Measurements from ENCODE around the gene STK36. TPM values are rescaled to one million over a fixed set of nuclear protein-coding genes. Genes with fewer than 3 reads are reported as not detected.
"Not testable (repeated sequence)": the region's sequence is repeated elsewhere in the genome, so short reads cannot be mapped to it uniquely, and the experiment has no call there.

The STK36 gene
- total and polyA plus RNA-seq, 4 experiments from 2014 or later: 3.7 to 27.3 (median 15.1) TPM

- H3K27me3 ChIP-seq (ENCODE audit: insufficient read depth, low read length); H3K4me3 ChIP-seq (ENCODE audit: low read length in 2 of 2); H3K4me1 Mint-ChIP-seq; H3K27ac Mint-ChIP-seq; H3K4me3 Mint-ChIP-seq; H3K27me3 Mint-ChIP-seq; H3K36me3 ChIP-seq (ENCODE audit: insufficient read depth, low read length); POLR2A ChIA-PET (ENCODE audit: partially characterized antibody); H3K4me1 ChIP-seq (ENCODE audit: insufficient read depth, low read length); H3K9me3 ChIP-seq (ENCODE audit: control insufficient read depth in 1 of 2, low read length in 2 of 2); H3K9me3 Mint-ChIP-seq; H3K27ac ChIP-seq (ENCODE audit: low read depth, low read length): not testable (repeated sequence)
- CTCF ChIA-PET (ENCODE audit: partially characterized antibody): interaction anchor here (0.7 to 2.2 kb wide), 16 partner anchors 10 to 1090 kb away, joined by 3 to 23 read pairs (median 3); partner anchors contain the start of genes BCS1L, RNF25, STK36 and TTLL4
- intact Hi-C loops (cut with micrococcal nuclease): loop anchor here (1.0 to 5.0 kb wide), 2 partner anchors 28 to 280 kb away; partner anchors contain the start of genes BCS1L and ZNF142
- peaks cover 15 to 22% of the 10 kb centered on the region in 2 donors for H3K36me3 Mint-ChIP-seq
- peak; percentile 25 to 43 (median 30) for DNase-seq
Observed at GRCh38 chr2:218687400-218688060, 15.6 kb downstream of the STK36 start.

GRCh38 chr2:218691234-218691633 lies 19.3 kb downstream of the STK36 start:
- CTCF ChIA-PET (ENCODE audit: partially characterized antibody): interaction anchor here (1.3 to 1.7 kb wide), 2 partner anchors 19 to 31 kb away, joined by 4 read pairs; partner anchors contain the start of genes BCS1L and ZNF142
- POLR2A ChIA-PET (ENCODE audit: partially characterized antibody): no interaction called here
- intact Hi-C loops (cut with micrococcal nuclease): no loop called here
- H3K27ac ChIP-seq (ENCODE audit: low read depth, low read length): no peak overlapping the region
- H3K36me3 ChIP-seq (ENCODE audit: insufficient read depth, low read length): no peaks in the 10 kb centered on the region
- Mint-ChIP-seq H3K9me3 (no peaks in the 10 kb centered on the region), H3K4me3 (no peak overlapping the region), H3K36me3 (peaks cover 29 to 41% of the 10 kb centered on the region in 2 donors), H3K27ac (no peak overlapping the region), H3K27me3 (no peaks in the 10 kb centered on the region), H3K4me1 (peaks cover 0 to 4% (median 2%) of the 10 kb centered on the region in 4 donors)
- no peaks in the 10 kb centered on the region for H3K4me1 ChIP-seq (ENCODE audit: insufficient read depth, low read length)
- no peaks in the 10 kb centered on the region for H3K9me3 ChIP-seq (ENCODE audit: control insufficient read depth in 1 of 2, low read length in 2 of 2)
- no peak for DNase-seq
- H3K4me3 ChIP-seq (ENCODE audit: low read length in 2 of 2): no peak overlapping the region
- H3K27me3 ChIP-seq (ENCODE audit: insufficient read depth, low read length): no peaks in the 10 kb centered on the region

- Mint-ChIP-seq H3K27ac (peak overlapping the region in 1 of 7 donors; percentile 38), H3K27me3 (no peaks in the 10 kb centered on the region), H3K9me3 (no peaks in the 10 kb centered on the region), H3K4me3 (no peak overlapping the region), H3K4me1 (no peaks in the 10 kb centered on the region), H3K36me3 (peaks cover 32 to 44% of the 10 kb centered on the region in 2 donors)
- intact Hi-C loops (cut with micrococcal nuclease): no loop called here
- Histone ChIP-seq H3K9me3 (ENCODE audit: control insufficient read depth in 1 of 2, low read length in 2 of 2) (no peaks in the 10 kb centered on the region), H3K4me1 (ENCODE audit: insufficient read depth, low read length) (no peaks in the 10 kb centered on the region), H3K27ac (ENCODE audit: low read depth, low read length) (no peak overlapping the region), H3K36me3 (ENCODE audit: insufficient read depth, low read length) (no peaks in the 10 kb centered on the region), H3K4me3 (ENCODE audit: low read length in 2 of 2) (no peak overlapping the region), H3K27me3 (ENCODE audit: insufficient read depth, low read length) (no peaks in the 10 kb centered on the region)
- ChIA-PET CTCF (ENCODE audit: partially characterized antibody) (interaction anchor here (1.5 kb wide), 1 partner anchor 13 kb away, joined by 3 read pairs; no protein-coding TSS in a partner anchor), POLR2A (ENCODE audit: partially characterized antibody) (no interaction called here)
- no peak for DNase-seq
Observed at GRCh38 chr2:218694405-218695145, 22.7 kb downstream of the STK36 start.

GRCh38 chr2:218698885-218699284 lies 27.0 kb downstream of the STK36 start:
- CTCF ChIA-PET (ENCODE audit: partially characterized antibody): interaction anchor here (1.3 kb wide), 1 partner anchor 149 kb away, joined by 4 read pairs; no protein-coding TSS in a partner anchor
- POLR2A ChIA-PET (ENCODE audit: partially characterized antibody): no interaction called here

GRCh38 chr2:218701806-218702205 lies 29.9 kb downstream of the STK36 start:
- H3K27me3 Mint-ChIP-seq: peaks cover 0 to 2% of the 10 kb centered on the region in 2 donors
- H3K9me3 ChIP-seq (ENCODE audit: control insufficient read depth in 1 of 2, low read length in 2 of 2): no peaks in the 10 kb centered on the region
- no peaks in the 10 kb centered on the region for H3K4me1 ChIP-seq (ENCODE audit: insufficient read depth, low read length)
- no peak overlapping the region for H3K4me3 ChIP-seq (ENCODE audit: low read length in 2 of 2)
- DNase-seq: no peak
- ChIA-PET CTCF (ENCODE audit: partially characterized antibody) (interaction anchor here (1.1 kb wide), 1 partner anchor 9 kb away, joined by 5 read pairs; the partner anchor contains the start of gene TTLL4), POLR2A (ENCODE audit: partially characterized antibody) (interaction anchor here (0.8 kb wide), 1 partner anchor 43 kb away, joined by 3 read pairs; the partner anchor contains the start of genes BCS1L and ZNF142)
- H3K9me3 Mint-ChIP-seq: no peaks in the 10 kb centered on the region
- no peak overlapping the region for H3K27ac Mint-ChIP-seq
- H3K27me3 ChIP-seq (ENCODE audit: insufficient read depth, low read length): no peaks in the 10 kb centered on the region
- no peak overlapping the region for H3K27ac ChIP-seq (ENCODE audit: low read depth, low read length)
- intact Hi-C loops (cut with micrococcal nuclease): no loop called here
- H3K36me3 ChIP-seq (ENCODE audit: insufficient read depth, low read length): no peaks in the 10 kb centered on the region
- no peak overlapping the region for H3K4me3 Mint-ChIP-seq
- no peaks in the 10 kb centered on the region for H3K4me1 Mint-ChIP-seq
- H3K36me3 Mint-ChIP-seq: peaks cover 3 to 15% of the 10 kb centered on the region in 2 donors

More at GRCh38 chr2:218698885-218699284, 27.0 kb downstream of the STK36 start:
- Histone ChIP-seq H3K27me3 (ENCODE audit: insufficient read depth, low read length) (no peaks in the 10 kb centered on the region), H3K4me1 (ENCODE audit: insufficient read depth, low read length) (no peaks in the 10 kb centered on the region), H3K9me3 (ENCODE audit: control insufficient read depth in 1 of 2, low read length in 2 of 2) (no peaks in the 10 kb centered on the region), H3K4me3 (ENCODE audit: low read length in 2 of 2) (no peak overlapping the region), H3K27ac (ENCODE audit: low read depth, low read length) (no peak overlapping the region), H3K36me3 (ENCODE audit: insufficient read depth, low read length) (no peaks in the 10 kb centered on the region)
- H3K27ac Mint-ChIP-seq: no peak overlapping the region
- H3K27me3 Mint-ChIP-seq: no peaks in the 10 kb centered on the region
- H3K36me3 Mint-ChIP-seq: peaks cover 10 to 27% of the 10 kb centered on the region in 2 donors
- H3K9me3 Mint-ChIP-seq: no peaks in the 10 kb centered on the region
- no peak overlapping the region for H3K4me3 Mint-ChIP-seq
- intact Hi-C loops (cut with micrococcal nuclease): no loop called here
- no peak for DNase-seq
- H3K4me1 Mint-ChIP-seq: no peaks in the 10 kb centered on the region

GRCh38 chr2:218703341-218703740 lies 31.5 kb downstream of the STK36 start:
- H3K27ac ChIP-seq (ENCODE audit: low read depth, low read length): no peak overlapping the region
- Mint-ChIP-seq H3K27ac (peak overlapping the region in 1 of 7 donors; percentile 1), H3K4me3 (no peak overlapping the region), H3K27me3 (peaks cover 0 to 2% of the 10 kb centered on the region in 2 donors), H3K36me3 (peaks cover 3 to 12% of the 10 kb centered on the region in 2 donors), H3K4me1 (peaks cover 0 to 2% (median 0%) of the 10 kb centered on the region in 4 donors), H3K9me3 (no peaks in the 10 kb centered on the region)
- H3K4me1 ChIP-seq (ENCODE audit: insufficient read depth, low read length): no peaks in the 10 kb centered on the region
- no peaks in the 10 kb centered on the region for H3K9me3 ChIP-seq (ENCODE audit: control insufficient read depth in 1 of 2, low read length in 2 of 2)
- CTCF ChIA-PET (ENCODE audit: partially characterized antibody): no interaction called here
- no peak for DNase-seq
- no peaks in the 10 kb centered on the region for H3K27me3 ChIP-seq (ENCODE audit: insufficient read depth, low read length)
- intact Hi-C loops (cut with micrococcal nuclease): no loop called here
- POLR2A ChIA-PET (ENCODE audit: partially characterized antibody): no interaction called here
- no peak overlapping the region for H3K4me3 ChIP-seq (ENCODE audit: low read length in 2 of 2)
- no peaks in the 10 kb centered on the region for H3K36me3 ChIP-seq (ENCODE audit: insufficient read depth, low read length)

- H3K4me1 Mint-ChIP-seq: peaks cover 8 to 17% (median 12%) of the 10 kb centered on the region in 4 donors
- H3K4me3 ChIP-seq (ENCODE audit: low read length in 2 of 2): no peak overlapping the region
- H3K4me3 Mint-ChIP-seq: no peak overlapping the region
- H3K9me3 ChIP-seq (ENCODE audit: control insufficient read depth in 1 of 2, low read length in 2 of 2): no peaks in the 10 kb centered on the region
- H3K27ac ChIP-seq (ENCODE audit: low read depth, low read length): no peak overlapping the region
- H3K27me3 ChIP-seq (ENCODE audit: insufficient read depth, low read length): no peaks in the 10 kb centered on the region
- H3K36me3 ChIP-seq (ENCODE audit: insufficient read depth, low read length): no peaks in the 10 kb centered on the region
- no peaks in the 10 kb centered on the region for H3K9me3 Mint-ChIP-seq
- ChIA-PET POLR2A (ENCODE audit: partially characterized antibody) (interaction anchor here (0.6 to 1.6 kb wide), 2 partner anchors 37 to 49 kb away, joined by 3 to 5 read pairs; partner anchors contain the start of genes BCS1L and ZNF142), CTCF (ENCODE audit: partially characterized antibody) (interaction anchor here (0.6 to 1.9 kb wide), 6 partner anchors 13 to 350 kb away, joined by 3 to 7 read pairs (median 4); partner anchors contain the start of genes BCS1L and ZNF142)
- H3K27me3 Mint-ChIP-seq: peaks cover 0 to 2% of the 10 kb centered on the region in 2 donors
- no peaks in the 10 kb centered on the region for H3K36me3 Mint-ChIP-seq
- H3K4me1 ChIP-seq (ENCODE audit: insufficient read depth, low read length): peaks cover 16% of the 10 kb centered on the region
- no peak for DNase-seq
- intact Hi-C loops (cut with micrococcal nuclease): no loop called here
- H3K27ac Mint-ChIP-seq: no peak overlapping the region
Observed at GRCh38 chr2:218708086-218708485, 36.2 kb downstream of the STK36 start.

Measured in CD4-positive, alpha-beta memory T cell (primary cell).